ENCODE measurements around the gene ABHD17A. TPM values are rescaled to one million over a fixed set of nuclear protein-coding genes. Genes with fewer than 3 reads are reported as not detected.

ABHD17A gene
- total RNA-seq, 2 donors from 2014 or later, result 50.6 to 52.9 TPM

- H3K4me3 Mint-ChIP-seq, result no peak overlapping the region
- TF ChIP-seq CTCF (conservative IDR thresholded peaks at IDR 0.05), result no peak
- no peaks in the 10 kb centered on the region for H3K4me1 Mint-ChIP-seq
- no peak overlapping the region for H3K9ac ChIP-seq (ENCODE audit: extremely low read depth, low read length, poor library complexity, severe bottlenecking)
- no peak overlapping the region for H3K27ac Mint-ChIP-seq
- DNase-seq, result no peak
- H3K4me1 ChIP-seq (ENCODE audit: control insufficient read depth, insufficient read depth, low read length), result peaks cover 3% of the 10 kb centered on the region
- peaks cover 2% of the 10 kb centered on the region for H3K36me3 Mint-ChIP-seq (ENCODE audit: low read depth)
- H3K27ac ChIP-seq (ENCODE audit: low read depth, low read length), result no peak overlapping the region
- H3K9me3 ChIP-seq (ENCODE audit: control insufficient read depth, low read length), result no peaks in the 10 kb centered on the region
- no peaks in the 10 kb centered on the region for H3K27me3 Mint-ChIP-seq (ENCODE audit: insufficient read depth)
- WGBS, 2 experiments (ENCODE audit: insufficient coverage in 1 of 2, insufficient read length in 1 of 2), result 86 to 98% methylated on average over 7 to 11 of the region's 11 CpGs
- no peak overlapping the region for H3K4me3 ChIP-seq (ENCODE audit: low read length)
- H3K9me3 Mint-ChIP-seq, result no peaks in the 10 kb centered on the region
- H3K36me3 ChIP-seq (ENCODE audit: control insufficient read depth, insufficient read depth, low read length), result peaks cover 8% of the 10 kb centered on the region
- no peaks in the 10 kb centered on the region for H3K27me3 ChIP-seq (ENCODE audit: control insufficient read depth, insufficient read depth, low read length, poor library complexity, severe bottlenecking)
Observed at GRCh38 chr19:1837222-1837565, 48.1 kb downstream of the ABHD17A start.

GRCh38 chr19:1836458-1837221 lies 48.7 kb downstream of the ABHD17A start:
- 95% methylated on average over 15 to 31 of the region's 31 CpGs for WGBS, 2 experiments (ENCODE audit: insufficient coverage in 1 of 2, insufficient read length in 1 of 2)
- no peak overlapping the region for H3K27ac ChIP-seq (ENCODE audit: low read depth, low read length)

GRCh38 chr19:1833540-1833939 lies 51.8 kb downstream of the ABHD17A start:
- Mint-ChIP-seq H3K36me3 (ENCODE audit: low read depth) (peaks cover 11% of the 10 kb centered on the region), H3K4me3 (no peak overlapping the region), H3K27me3 (ENCODE audit: insufficient read depth) (no peaks in the 10 kb centered on the region), H3K27ac (no peak overlapping the region), H3K4me1 (no peaks in the 10 kb centered on the region), H3K9me3 (no peaks in the 10 kb centered on the region)
- Histone ChIP-seq H3K4me3 (ENCODE audit: low read length) (no peak overlapping the region), H3K36me3 (ENCODE audit: control insufficient read depth, insufficient read depth, low read length) (peaks cover 8% of the 10 kb centered on the region), H3K9ac (ENCODE audit: extremely low read depth, low read length, poor library complexity, severe bottlenecking) (no peak overlapping the region), H3K9me3 (ENCODE audit: control insufficient read depth, low read length) (no peaks in the 10 kb centered on the region), H3K4me1 (ENCODE audit: control insufficient read depth, insufficient read depth, low read length) (peaks cover 3% of the 10 kb centered on the region), H3K27me3 (ENCODE audit: control insufficient read depth, insufficient read depth, low read length, poor library complexity, severe bottlenecking) (no peaks in the 10 kb centered on the region), H3K27ac (ENCODE audit: low read depth, low read length) (no peak overlapping the region)
- 90 to 93% methylated on average over 12 to 15 of the region's 15 CpGs for WGBS, 2 experiments (ENCODE audit: insufficient coverage in 1 of 2, insufficient read length in 1 of 2)
- TF ChIP-seq CTCF (conservative IDR thresholded peaks at IDR 0.05), result no peak
- DNase-seq, result no peak

More at GRCh38 chr19:1836458-1837221, 48.7 kb downstream of the ABHD17A start:
- no peak overlapping the region for H3K27ac Mint-ChIP-seq
- H3K27me3 ChIP-seq (ENCODE audit: control insufficient read depth, insufficient read depth, low read length, poor library complexity, severe bottlenecking), result no peaks in the 10 kb centered on the region
- H3K4me1 ChIP-seq (ENCODE audit: control insufficient read depth, insufficient read depth, low read length), result peaks cover 3% of the 10 kb centered on the region
- no peak overlapping the region for H3K4me3 Mint-ChIP-seq
- H3K4me1 Mint-ChIP-seq, result no peaks in the 10 kb centered on the region
- H3K36me3 Mint-ChIP-seq (ENCODE audit: low read depth), result peaks cover 2% of the 10 kb centered on the region
- DNase-seq, result no peak
- H3K27me3 Mint-ChIP-seq (ENCODE audit: insufficient read depth), result no peaks in the 10 kb centered on the region
- H3K9me3 ChIP-seq (ENCODE audit: control insufficient read depth, low read length), result no peaks in the 10 kb centered on the region
- no peak overlapping the region for H3K9ac ChIP-seq (ENCODE audit: extremely low read depth, low read length, poor library complexity, severe bottlenecking)
- peaks cover 8% of the 10 kb centered on the region for H3K36me3 ChIP-seq (ENCODE audit: control insufficient read depth, insufficient read depth, low read length)
- H3K4me3 ChIP-seq (ENCODE audit: low read length), result no peak overlapping the region
- no peak for TF ChIP-seq CTCF (conservative IDR thresholded peaks at IDR 0.05)
- H3K9me3 Mint-ChIP-seq, result no peaks in the 10 kb centered on the region

All from endodermal cell (in vitro differentiated cells).